ENCODE data around the gene TMEM44.

Gene TMEM44

DNA sequence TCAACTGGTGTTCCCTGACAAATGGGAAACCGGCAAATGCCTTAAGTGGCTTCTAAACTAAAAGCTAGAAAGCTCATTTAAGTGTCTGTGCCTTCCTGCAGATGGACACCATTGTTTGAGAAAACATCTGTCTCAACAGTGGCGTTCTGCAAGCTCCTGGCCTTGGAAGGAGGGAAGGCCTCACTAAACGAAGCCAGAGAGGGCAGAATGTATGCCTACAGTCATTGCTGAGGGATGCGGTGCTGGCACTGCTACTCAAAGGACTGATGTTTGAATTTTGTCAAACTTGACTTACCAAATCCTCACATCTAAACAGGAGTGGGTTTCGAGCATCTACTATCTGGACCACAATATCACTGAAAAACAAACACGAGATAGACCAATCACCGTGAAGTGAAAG is 26.6 kb upstream of the TMEM44 start:
- peaks cover 4% of the 10 kb centered on the region; the same call in 1 of the 2 replicates for H3K79me2 ChIP-seq (ENCODE audit: insufficient read depth, low read depth)
- H3K4me2 ChIP-seq, result no peak overlapping the region
- H3K27ac ChIP-seq, result no peak overlapping the region
- H3K36me3 ChIP-seq (ENCODE audit: insufficient read depth), result peaks cover 20% of the 10 kb centered on the region; the same call in 1 of the 2 replicates
- H3K4me1 ChIP-seq (ENCODE audit: low read depth, poor library complexity, severe bottlenecking), result no peaks in the 10 kb centered on the region
- H3K9ac ChIP-seq, result no peak overlapping the region
- H2AFZ ChIP-seq (ENCODE audit: low read depth), result no peak overlapping the region
- TF ChIP-seq, protein P1, sequence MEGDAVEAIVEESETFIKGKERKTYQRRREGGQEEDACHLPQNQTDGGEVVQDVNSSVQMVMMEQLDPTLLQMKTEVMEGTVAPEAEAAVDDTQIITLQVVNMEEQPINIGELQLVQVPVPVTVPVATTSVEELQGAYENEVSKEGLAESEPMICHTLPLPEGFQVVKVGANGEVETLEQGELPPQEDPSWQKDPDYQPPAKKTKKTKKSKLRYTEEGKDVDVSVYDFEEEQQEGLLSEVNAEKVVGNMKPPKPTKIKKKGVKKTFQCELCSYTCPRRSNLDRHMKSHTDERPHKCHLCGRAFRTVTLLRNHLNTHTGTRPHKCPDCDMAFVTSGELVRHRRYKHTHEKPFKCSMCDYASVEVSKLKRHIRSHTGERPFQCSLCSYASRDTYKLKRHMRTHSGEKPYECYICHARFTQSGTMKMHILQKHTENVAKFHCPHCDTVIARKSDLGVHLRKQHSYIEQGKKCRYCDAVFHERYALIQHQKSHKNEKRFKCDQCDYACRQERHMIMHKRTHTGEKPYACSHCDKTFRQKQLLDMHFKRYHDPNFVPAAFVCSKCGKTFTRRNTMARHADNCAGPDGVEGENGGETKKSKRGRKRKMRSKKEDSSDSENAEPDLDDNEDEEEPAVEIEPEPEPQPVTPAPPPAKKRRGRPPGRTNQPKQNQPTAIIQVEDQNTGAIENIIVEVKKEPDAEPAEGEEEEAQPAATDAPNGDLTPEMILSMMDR (conservative IDR thresholded peaks at IDR 0.05; ENCODE audit: low read depth, low read length), result no peak
- no peak overlapping the region for H3K4me3 ChIP-seq (IDR thresholded peaks at IDR 0.05; ENCODE audit: insufficient read depth, low read depth, low read length)
- no peaks in the 10 kb centered on the region; the same call in 1 of the 2 replicates for H4K20me1 ChIP-seq (ENCODE audit: insufficient read depth)
- H3K27me3 ChIP-seq (ENCODE audit: insufficient read depth, low read depth), result no peaks in the 10 kb centered on the region

DNA sequence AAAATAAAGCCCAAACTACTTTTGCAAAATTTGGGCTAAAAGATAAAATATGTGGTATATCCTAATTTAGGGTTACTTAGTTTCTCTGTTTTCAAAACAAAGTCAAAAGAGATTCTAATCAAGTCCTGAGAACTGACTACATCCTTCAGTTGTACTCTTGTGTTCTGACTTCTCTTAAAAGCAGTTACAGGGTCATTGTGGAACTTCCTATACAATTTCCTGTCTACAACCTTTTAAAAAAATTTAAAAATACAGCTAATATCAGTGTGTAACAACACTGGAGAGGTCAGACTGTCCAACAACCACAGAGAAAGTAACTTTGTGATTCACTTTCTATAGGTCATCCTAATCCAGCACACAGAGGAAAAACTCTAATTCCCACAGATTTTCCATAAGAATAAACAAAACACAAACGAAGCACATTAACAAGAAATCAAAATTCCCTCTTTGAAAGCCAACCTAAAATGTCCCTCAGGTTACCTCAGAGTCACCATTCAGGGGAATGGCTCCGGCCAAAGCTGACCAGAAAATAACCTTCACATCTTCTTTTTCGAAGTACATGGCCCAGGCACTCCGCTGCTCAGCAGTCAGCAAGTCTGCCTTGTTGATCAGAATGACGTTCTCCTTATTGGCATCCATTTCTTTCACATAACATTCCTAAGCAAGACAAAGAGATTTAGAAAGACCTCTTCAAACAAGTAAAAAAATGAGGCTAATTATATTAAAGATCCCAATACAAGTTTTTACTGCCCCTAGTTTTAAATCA is 25.4 kb upstream of the TMEM44 start:
- TF ChIP-seq, protein P1 (conservative IDR thresholded peaks at IDR 0.05; ENCODE audit: low read depth, low read length), result no peak
- no peak overlapping the region for H3K4me2 ChIP-seq
- H3K27me3 ChIP-seq (ENCODE audit: insufficient read depth, low read depth), result no peaks in the 10 kb centered on the region
- H3K79me2 ChIP-seq (ENCODE audit: insufficient read depth, low read depth), result peaks cover 4% of the 10 kb centered on the region; the same call in 1 of the 2 replicates
- no peaks in the 10 kb centered on the region for H3K4me1 ChIP-seq (ENCODE audit: low read depth, poor library complexity, severe bottlenecking)
- H3K36me3 ChIP-seq (ENCODE audit: insufficient read depth), result peaks cover 16% of the 10 kb centered on the region; the same call in 1 of the 2 replicates
- no peak overlapping the region for H3K27ac ChIP-seq
- H3K4me3 ChIP-seq (IDR thresholded peaks at IDR 0.05; ENCODE audit: insufficient read depth, low read depth, low read length), result no peak overlapping the region
- no peaks in the 10 kb centered on the region; the same call in 1 of the 2 replicates for H4K20me1 ChIP-seq (ENCODE audit: insufficient read depth)
- no peak overlapping the region for H3K9ac ChIP-seq
- H2AFZ ChIP-seq (ENCODE audit: low read depth), result no peak overlapping the region

DNA sequence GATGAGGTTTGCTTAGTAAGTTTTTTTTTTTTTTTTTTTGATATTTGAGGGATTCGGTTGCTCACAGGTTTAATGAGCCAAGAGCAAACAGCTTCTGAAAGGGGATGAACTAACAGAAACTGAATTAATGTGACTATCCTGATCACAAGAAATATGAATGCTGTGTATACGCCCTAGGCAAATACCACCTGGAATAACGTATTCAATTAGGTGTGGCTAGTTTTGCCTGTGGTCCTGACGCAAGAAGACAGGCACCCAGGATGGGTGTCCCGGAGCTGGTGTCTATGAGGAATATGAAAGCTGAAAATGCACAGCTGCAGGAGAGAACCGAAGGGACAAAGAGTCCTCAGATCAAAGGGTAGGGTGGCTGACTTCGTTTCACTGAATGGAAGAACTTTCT is 24.2 kb upstream of the TMEM44 start:
- Histone ChIP-seq H2AFZ (ENCODE audit: low read depth) (no peak overlapping the region), H3K4me2 (no peak overlapping the region)

DNA sequence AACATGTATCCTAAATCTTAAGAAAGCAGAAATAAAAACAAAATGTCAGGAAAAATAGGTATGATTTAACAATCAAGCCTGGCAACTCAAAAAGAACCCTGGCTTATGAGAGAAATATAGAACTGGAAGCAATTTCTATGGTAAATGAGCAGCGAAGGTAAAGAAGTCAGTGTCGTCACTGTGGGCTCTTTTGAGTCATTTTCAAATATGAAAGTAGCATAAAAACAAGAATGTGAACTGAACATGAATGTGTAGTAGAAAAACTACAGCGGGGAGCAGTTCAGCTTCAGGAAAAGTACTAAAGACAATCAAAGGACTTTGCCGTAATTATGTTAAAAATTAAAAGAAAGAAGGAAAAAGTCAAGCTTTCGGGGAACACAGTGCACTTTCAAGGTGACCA is 21.2 kb upstream of the TMEM44 start:
- Histone ChIP-seq H3K27ac (no peak overlapping the region), H3K9ac (no peak overlapping the region)
- TF ChIP-seq, protein P1 (conservative IDR thresholded peaks at IDR 0.05; ENCODE audit: low read depth, low read length), result no peak

More for the DNA sequence above, 24.2 kb upstream of the TMEM44 start:
- Histone ChIP-seq H3K36me3 (ENCODE audit: insufficient read depth) (peaks cover 16% of the 10 kb centered on the region; the same call in 1 of the 2 replicates), H3K9ac (no peak overlapping the region), H4K20me1 (ENCODE audit: insufficient read depth) (no peaks in the 10 kb centered on the region; the same call in 1 of the 2 replicates), H3K4me1 (ENCODE audit: low read depth, poor library complexity, severe bottlenecking) (no peaks in the 10 kb centered on the region), H3K4me3 (IDR thresholded peaks at IDR 0.05; ENCODE audit: insufficient read depth, low read depth, low read length) (no peak overlapping the region), H3K79me2 (ENCODE audit: insufficient read depth, low read depth) (peaks cover 4% of the 10 kb centered on the region; the same call in 1 of the 2 replicates), H3K27me3 (ENCODE audit: insufficient read depth, low read depth) (no peaks in the 10 kb centered on the region), H3K27ac (no peak overlapping the region)
- TF ChIP-seq, protein P1 (conservative IDR thresholded peaks at IDR 0.05; ENCODE audit: low read depth, low read length), result no peak

More for the DNA sequence above, 21.2 kb upstream of the TMEM44 start:
- Histone ChIP-seq H2AFZ (ENCODE audit: low read depth) (no peak overlapping the region), H3K36me3 (ENCODE audit: insufficient read depth) (peaks cover 28% of the 10 kb centered on the region; the same call in 1 of the 2 replicates), H4K20me1 (ENCODE audit: insufficient read depth) (no peaks in the 10 kb centered on the region; the same call in 1 of the 2 replicates), H3K4me2 (no peak overlapping the region), H3K27me3 (ENCODE audit: insufficient read depth, low read depth) (no peaks in the 10 kb centered on the region), H3K4me3 (IDR thresholded peaks at IDR 0.05; ENCODE audit: insufficient read depth, low read depth, low read length) (no peak overlapping the region), H3K4me1 (ENCODE audit: low read depth, poor library complexity, severe bottlenecking) (no peaks in the 10 kb centered on the region), H3K79me2 (ENCODE audit: insufficient read depth, low read depth) (peaks cover 4% of the 10 kb centered on the region; the same call in 1 of the 2 replicates)

All from KMS-11 (cell line).